Mesendoderm (in vitro differentiated cells): ENCODE data around the gene ZSWIM6. TPM values are rescaled to one million over a fixed set of nuclear protein-coding genes. Genes with fewer than 3 reads are reported as not detected.
A peak's percentile ranks its signal among the peaks of the same experiment; 100 is the strongest.

Source experiments
- DNase-seq: peaks from one replicate; pipeline ENCODE4 v3.0.0; 2013
- H2AK5ac ChIP-seq: 2 replicates; pipeline ENCODE4 v1.6.1; 2013; ENCODE audit warnings: low read length, inconsistent platforms
- H2BK120ac ChIP-seq: 2 replicates; pipeline ENCODE4 v1.6.1; 2013; ENCODE audit warnings: low read depth, mild to moderate bottlenecking, low read length, moderate library complexity, mixed read lengths
- H2BK15ac ChIP-seq: replicated peaks from 2 replicates; pipeline ENCODE4 v1.6.1; 2013; ENCODE audit warnings: low read depth, mild to moderate bottlenecking, moderate library complexity
- H2BK5ac ChIP-seq: 2 replicates; pipeline ENCODE4 v1.6.1; 2013; ENCODE audit warnings: low read length, inconsistent platforms
- H3K18ac ChIP-seq: 2 replicates; pipeline ENCODE4 v1.6.1; 2013; ENCODE audit warnings: mild to moderate bottlenecking, low read length, mixed read lengths
- H3K23ac ChIP-seq: one replicate; pipeline ENCODE4 v1.6.1; 2013; ENCODE audit warnings: low read length
- H3K27ac ChIP-seq: 2 replicates; pipeline ENCODE4 v1.5.1; 2013; ENCODE audit warnings: low read depth, mild to moderate bottlenecking, inconsistent platforms, low read length, moderate library complexity
- H3K27me3 ChIP-seq: 2 replicates; pipeline ENCODE4 v1.6.1; 2013; ENCODE audit warnings: low read length, control low read depth, mild to moderate bottlenecking, inconsistent platforms; ENCODE audit not compliant: insufficient read depth, poor library complexity
- H3K36me3 ChIP-seq: 2 replicates; pipeline ENCODE4 v1.6.1; 2013; ENCODE audit warnings: low read length, inconsistent platforms; ENCODE audit not compliant: control insufficient read depth, insufficient read depth
- H3K4ac ChIP-seq: one replicate; pipeline ENCODE4 v1.6.1; 2013; ENCODE audit warnings: low read depth, mild to moderate bottlenecking, low read length, moderate library complexity
- H3K4me1 ChIP-seq: 2 replicates; pipeline ENCODE4 v1.6.1; 2013; ENCODE audit warnings: low read depth, low read length, inconsistent platforms; ENCODE audit not compliant: control insufficient read depth
- H3K4me2 ChIP-seq: 2 replicates; pipeline ENCODE4 v1.6.1; 2013; ENCODE audit warnings: low read length
- H3K4me3 ChIP-seq: 2 replicates; pipeline ENCODE4 v1.5.1; 2013; ENCODE audit warnings: mild to moderate bottlenecking, low read length
- H3K56ac ChIP-seq: one replicate; pipeline ENCODE4 v1.6.1; 2013; ENCODE audit warnings: low read length
- H3K79me1 ChIP-seq: 2 replicates; pipeline ENCODE4 v1.6.1; 2013; ENCODE audit warnings: low read length, inconsistent platforms
- H3K79me2 ChIP-seq: 2 replicates; pipeline ENCODE4 v1.6.1; 2013; ENCODE audit warnings: mild to moderate bottlenecking, low read length; ENCODE audit not compliant: control insufficient read depth, insufficient read depth
- H3K9ac ChIP-seq: 2 replicates; pipeline ENCODE4 v1.6.1; 2013; ENCODE audit warnings: low read length, inconsistent platforms
- H4K5ac ChIP-seq: one replicate; pipeline ENCODE4 v1.6.1; 2013; ENCODE audit warnings: low read length
- H4K8ac ChIP-seq: one replicate; pipeline ENCODE4 v1.6.1; 2013; ENCODE audit warnings: low read depth, mild to moderate bottlenecking, control low read depth, low read length, moderate library complexity
- WGBS: extraction: QIAGEN DNeasy Blood & Tissue Kit; methylation state at CpG from one replicate; pipeline ENCODE4 v1.1.7; 2013; ENCODE audit warnings: low lambda C conversion rate, missing lambda C conversion rate; ENCODE audit not compliant: insufficient coverage; ENCODE audit errors: extremely low coverage; 5-methylcytosine and 5-hydroxymethylcytosine counted together
- polyA plus RNA-seq, 2 experiments: library from polyadenylated mRNA; stranded (reverse); fragments of 200-250 nt; gene quantifications; one replicate each; pipeline ENCODE4 v1.2.3, GENCODE V29; 2013

Gene ZSWIM6
- 8.2 TPM for polyA plus RNA-seq (2013, experiment 1 of 2)
- polyA plus RNA-seq (2013, experiment 2 of 2) = 8.1 TPM

GRCh38 chr5:61331407-61332357, at the start of gene ZSWIM6:
Gene ZSWIM6 (plus strand): TSS chr5:61332258. CDS start chr5:61332273, 15 bp downstream.
- H3K23ac ChIP-seq = peak within 1 kb of the TSS; percentile 75
- H3K9ac ChIP-seq = peak within 1 kb of the TSS; percentile 92
- peak within 1 kb of the TSS; percentile 63 for H2BK120ac ChIP-seq
- H3K36me3 ChIP-seq = no peaks in the 10 kb centered on the region
- peak within 1 kb of the TSS; percentile 89 for H2BK5ac ChIP-seq
- no peak within 1 kb of the TSS for H4K5ac ChIP-seq
- WGBS = no CpG with 5 or more reads among the region's 91 CpGs
- peaks cover 7% of the 10 kb centered on the region for H3K79me1 ChIP-seq
- H3K79me2 ChIP-seq = peaks cover 32% of the 10 kb centered on the region
- H3K56ac ChIP-seq = peak within 1 kb of the TSS; percentile 96
- H3K18ac ChIP-seq = peak within 1 kb of the TSS; percentile 97
- no peak within 1 kb of the TSS for H2BK15ac ChIP-seq
- peak; percentile 99 for DNase-seq
- peak within 1 kb of the TSS; percentile 82 for H3K4ac ChIP-seq
- H3K4me2 ChIP-seq = peak within 1 kb of the TSS; percentile 93
- peak within 1 kb of the TSS; percentile 88 for H3K27ac ChIP-seq
- no peak within 1 kb of the TSS for H4K8ac ChIP-seq
- H3K4me3 ChIP-seq = peak within 1 kb of the TSS; percentile 90
- H2AK5ac ChIP-seq = no peak within 1 kb of the TSS
- peaks cover 2% of the 10 kb centered on the region for H3K27me3 ChIP-seq
- peaks cover 32% of the 10 kb centered on the region for H3K4me1 ChIP-seq

- H2BK120ac ChIP-seq = no peak overlapping the region
- no peak overlapping the region for H2BK15ac ChIP-seq
- no peak overlapping the region for H4K8ac ChIP-seq
- no peak overlapping the region for H4K5ac ChIP-seq
- no peak for DNase-seq
- no peak overlapping the region for H2BK5ac ChIP-seq
- H3K18ac ChIP-seq = no peak overlapping the region
- H3K36me3 ChIP-seq = no peaks in the 10 kb centered on the region
- no CpG with 5 or more reads among the region's 3 CpGs for WGBS
- no peak overlapping the region for H3K4me3 ChIP-seq
- H3K27ac ChIP-seq = no peak overlapping the region
- H3K4ac ChIP-seq = no peak overlapping the region
- H3K79me2 ChIP-seq = no peaks in the 10 kb centered on the region
- H3K56ac ChIP-seq = no peak overlapping the region
- H3K79me1 ChIP-seq = no peaks in the 10 kb centered on the region
- H3K4me2 ChIP-seq = no peak overlapping the region
- no peak overlapping the region for H3K9ac ChIP-seq
- H2AK5ac ChIP-seq = no peak overlapping the region
- no peaks in the 10 kb centered on the region for H3K27me3 ChIP-seq
- H3K4me1 ChIP-seq = peaks cover 5% of the 10 kb centered on the region
- no peak overlapping the region for H3K23ac ChIP-seq
These were observed 48.6 kb upstream of the ZSWIM6 start for GRCh38 chr5:61283471-61283870.

- H3K79me2 ChIP-seq = no peaks in the 10 kb centered on the region
- H2BK5ac ChIP-seq = no peak overlapping the region
- H3K9ac ChIP-seq = no peak overlapping the region
- H4K5ac ChIP-seq = no peak overlapping the region
- no peaks in the 10 kb centered on the region for H3K36me3 ChIP-seq
- H2AK5ac ChIP-seq = no peak overlapping the region
- no peak overlapping the region for H3K23ac ChIP-seq
- no peak overlapping the region for H3K4ac ChIP-seq
- peaks cover 15% of the 10 kb centered on the region for H3K4me1 ChIP-seq
- H3K79me1 ChIP-seq = no peaks in the 10 kb centered on the region
- H3K4me3 ChIP-seq = no peak overlapping the region
- no peak overlapping the region for H3K4me2 ChIP-seq
- DNase-seq = no peak
- no peaks in the 10 kb centered on the region for H3K27me3 ChIP-seq
- no peak overlapping the region for H3K27ac ChIP-seq
- no peak overlapping the region for H3K18ac ChIP-seq
- H3K56ac ChIP-seq = no peak overlapping the region
- no peak overlapping the region for H2BK15ac ChIP-seq
- no peak overlapping the region for H2BK120ac ChIP-seq
- H4K8ac ChIP-seq = no peak overlapping the region
These were observed 46.5 kb upstream of the ZSWIM6 start for GRCh38 chr5:61285531-61285930.

- DNase-seq = no peak
- no peak overlapping the region for H4K5ac ChIP-seq
- no peak overlapping the region for H2BK15ac ChIP-seq
- no CpG with 5 or more reads among the region's 5 CpGs for WGBS
- no peak overlapping the region for H3K23ac ChIP-seq
- no peak overlapping the region for H4K8ac ChIP-seq
- no peak overlapping the region for H2BK5ac ChIP-seq
- no peak overlapping the region for H3K27ac ChIP-seq
- no peak overlapping the region for H3K4me2 ChIP-seq
- no peak overlapping the region for H3K18ac ChIP-seq
- H3K9ac ChIP-seq = no peak overlapping the region
- H2BK120ac ChIP-seq = no peak overlapping the region
- H3K79me1 ChIP-seq = no peaks in the 10 kb centered on the region
- H3K4ac ChIP-seq = no peak overlapping the region
- H3K4me1 ChIP-seq = peaks cover 23% of the 10 kb centered on the region
- no peak overlapping the region for H3K56ac ChIP-seq
- H3K36me3 ChIP-seq = no peaks in the 10 kb centered on the region
- H3K4me3 ChIP-seq = no peak overlapping the region
- no peaks in the 10 kb centered on the region for H3K79me2 ChIP-seq
- H2AK5ac ChIP-seq = no peak overlapping the region
- no peaks in the 10 kb centered on the region for H3K27me3 ChIP-seq
These were observed 45.5 kb upstream of the ZSWIM6 start for GRCh38 chr5:61286446-61287132.

DNA sequence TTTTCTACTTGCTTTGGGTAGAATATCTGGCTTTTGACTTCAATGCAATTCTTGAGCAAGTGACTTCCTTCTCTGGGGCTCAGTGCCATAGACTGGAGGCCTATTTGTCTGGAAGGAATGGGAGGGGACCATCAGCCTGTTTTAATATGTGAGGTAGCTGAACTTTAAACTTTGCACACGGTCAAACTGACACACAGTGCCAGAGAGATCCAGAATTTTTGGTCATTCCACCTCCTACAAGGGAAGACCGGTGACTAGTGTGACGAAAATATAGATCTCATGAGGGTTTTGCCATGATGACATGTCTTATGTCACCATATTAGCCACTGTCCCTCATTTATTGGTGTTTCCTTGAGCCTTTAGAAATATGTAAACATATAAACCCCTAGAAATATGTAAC, 44.6 kb upstream of the ZSWIM6 start:
- H2BK15ac ChIP-seq = no peak overlapping the region
- H3K27me3 ChIP-seq = no peaks in the 10 kb centered on the region
- no peak overlapping the region for H3K18ac ChIP-seq
- no peak overlapping the region for H3K27ac ChIP-seq
- DNase-seq = no peak
- no peak overlapping the region for H2BK5ac ChIP-seq
- no peak overlapping the region for H3K4me2 ChIP-seq
- no peak overlapping the region for H4K8ac ChIP-seq
- no peak overlapping the region for H3K4ac ChIP-seq
- H3K56ac ChIP-seq = no peak overlapping the region
- H4K5ac ChIP-seq = no peak overlapping the region
- no peaks in the 10 kb centered on the region for H3K79me1 ChIP-seq
- H3K4me3 ChIP-seq = no peak overlapping the region
- no peaks in the 10 kb centered on the region for H3K79me2 ChIP-seq
- H3K9ac ChIP-seq = no peak overlapping the region
- no CpG with 5 or more reads among the region's 3 CpGs for WGBS
- no peaks in the 10 kb centered on the region for H3K36me3 ChIP-seq
- H3K23ac ChIP-seq = no peak overlapping the region
- peaks cover 23% of the 10 kb centered on the region for H3K4me1 ChIP-seq
- H2BK120ac ChIP-seq = no peak overlapping the region
- no peak overlapping the region for H2AK5ac ChIP-seq
